Uterus (tissue), 4 donors: ENCODE data around the gene MTARC2. TPM values are rescaled to one million over a fixed set of nuclear protein-coding genes. Genes with fewer than 3 reads are reported as not detected.
"Not testable (repeated sequence)": the region's sequence is repeated elsewhere in the genome, so short reads cannot be mapped to it uniquely, and the experiment has no call there.

Experiments
- DNase-seq, 2 donors: peaks; one replicate each; pipeline ENCODE4 v3.0.0-alpha.2; 2019 to 2020
- H3K27ac ChIP-seq, 2 donors: fragments of 200-600 bp; sonication (generic); 1 replicate in 1 of 2; 2 replicates in 1 of 2; pipeline ENCODE4 v1.5.1; 2016 to 2018
- H3K27me3 ChIP-seq, 2 donors: fragments of 200-600 bp; sonication (generic); one replicate each; pipeline ENCODE4 v1.5.1; 2018 to 2019; ENCODE audit warnings: control low read depth in 1 of 2
- H3K36me3 ChIP-seq, 2 donors: fragments of 200-600 bp; sonication (generic); one replicate each; pipeline ENCODE4 v1.5.1; 2019; ENCODE audit warnings: control low read depth in 1 of 2
- H3K4me1 ChIP-seq, 2 donors: fragments of 200-600 bp; sonication (generic); one replicate each; pipeline ENCODE4 v1.5.1; 2018 to 2019; ENCODE audit warnings: control low read depth in 1 of 2
- H3K4me3 ChIP-seq, 2 donors: fragments of 200-600 bp; sonication (generic); 1 replicate in 1 of 2; 2 replicates in 1 of 2; pipeline ENCODE4 v1.5.1; 2018 to 2019; ENCODE audit warnings: mild to moderate bottlenecking in 1 of 2
- H3K9me3 ChIP-seq, 2 donors: fragments of 200-600 bp; sonication (generic); one replicate each; pipeline ENCODE4 v1.5.1; 2019; ENCODE audit warnings: control low read depth in 1 of 2
- CTCF ChIP-seq, 4 experiments: fragments of 200-600 bp in 2 of 4; fragments of 450-650 bp in 2 of 4; sonication (generic) in 2 of 4; IDR thresholded peaks; one replicate each; pipeline ENCODE4 v1.5.1; 2016 to 2019; ENCODE audit warnings: antibody characterized with exemption in 4 of 4, mild to moderate bottlenecking in 2 of 4, moderate library complexity in 1 of 4
- POLR2A ChIP-seq, 2 donors: fragments of 450-650 bp; IDR thresholded peaks; one replicate each; pipeline ENCODE4 v1.6.1; 2016; ENCODE audit warnings: antibody characterized with exemption in 2 of 2, mild to moderate bottlenecking in 1 of 2, moderate library complexity in 1 of 2
- intact Hi-C: fragments of 100-400 bp; cut with DNase I; formaldehyde crosslinking; loops from one replicate; pipeline ENCODE4 v1.15.1; 2023; ENCODE audit warnings: low total_unique reads
- total RNA-seq, 4 donors: library from RNA; depleted of rRNA in 3 of 4; stranded (reverse); fragments of >200 nt in 3 of 4; gene quantifications; one replicate each; pipeline versions ENCODE4 v1.1.0 to v1.2.4, GENCODE V29; 2014 to 2023
- donor health status: DM: yes; HTN: yes; CAD: no.

Gene MTARC2
- total RNA-seq, 4 donors from 2014 or later, result 1.5 to 24.6 (median 6.8) TPM

GRCh38 chr1:220708244-220708643 is 39.9 kb upstream of the MTARC2 start:
- Histone ChIP-seq H3K27ac (no peak overlapping the region), H3K27me3 (no peaks in the 10 kb centered on the region), H3K9me3 (no peaks in the 10 kb centered on the region), H3K4me3 (no peak overlapping the region), H3K4me1 (no peaks in the 10 kb centered on the region), H3K36me3 (no peaks in the 10 kb centered on the region)
- DNase-seq, result no peak
- no peak for TF ChIP-seq POLR2A (IDR thresholded peaks at IDR 0.05)
- TF ChIP-seq CTCF (IDR thresholded peaks at IDR 0.05), result no peak
- intact Hi-C loops, result no loop called here

GRCh38 chr1:220708936-220709801 is 39.0 kb upstream of the MTARC2 start:
- DNase-seq, result no peak
- H3K9me3 ChIP-seq, result no peaks in the 10 kb centered on the region
- no peak overlapping the region for H3K27ac ChIP-seq
- H3K4me3 ChIP-seq, result no peak overlapping the region
- intact Hi-C loops, result no loop called here
- TF ChIP-seq POLR2A (IDR thresholded peaks at IDR 0.05) (no peak), CTCF (IDR thresholded peaks at IDR 0.05) (no peak)
- no peaks in the 10 kb centered on the region for H3K4me1 ChIP-seq
- no peaks in the 10 kb centered on the region for H3K36me3 ChIP-seq
- no peaks in the 10 kb centered on the region for H3K27me3 ChIP-seq

GRCh38 chr1:220710333-220710732 is 37.8 kb upstream of the MTARC2 start:
- H3K36me3 ChIP-seq, result no peaks in the 10 kb centered on the region
- H3K4me1 ChIP-seq, result no peaks in the 10 kb centered on the region
- H3K27me3 ChIP-seq, result no peaks in the 10 kb centered on the region
- no peaks in the 10 kb centered on the region for H3K9me3 ChIP-seq
- H3K4me3 ChIP-seq, result no peak overlapping the region
- intact Hi-C loops, result no loop called here
- DNase-seq, result no peak
- no peak for TF ChIP-seq POLR2A (IDR thresholded peaks at IDR 0.05)
- TF ChIP-seq CTCF (IDR thresholded peaks at IDR 0.05), result no peak
- H3K27ac ChIP-seq, result no peak overlapping the region

- intact Hi-C loops, result no loop called here
- Histone ChIP-seq H3K27me3 (no peaks in the 10 kb centered on the region), H3K4me1 (no peaks in the 10 kb centered on the region), H3K27ac (no peak overlapping the region), H3K4me3 (no peak overlapping the region), H3K9me3 (no peaks in the 10 kb centered on the region), H3K36me3 (no peaks in the 10 kb centered on the region)
- no peak for DNase-seq
- TF ChIP-seq POLR2A (IDR thresholded peaks at IDR 0.05) (no peak), CTCF (IDR thresholded peaks at IDR 0.05) (no peak)
Observed at GRCh38 chr1:220711056-220711809, 36.9 kb upstream of the MTARC2 start.

GRCh38 chr1:220715986-220716385 is 32.1 kb upstream of the MTARC2 start:
- DNase-seq, H3K27ac ChIP-seq, H3K4me1 ChIP-seq, H3K36me3 ChIP-seq, H3K4me3 ChIP-seq, intact Hi-C loops, H3K9me3 ChIP-seq, H3K27me3 ChIP-seq: not testable (repeated sequence)
